Astrocyte of the cerebellum (primary cell): Measurements from ENCODE around the gene FAM193A.

Experiments
- DNase-seq: peaks from one replicate; pipeline ENCODE4 v3.0.0-alpha.2; 2011; ENCODE audit warnings: low read depth
- H3K4me3 ChIP-seq: 2 replicates; pipeline ENCODE4 v1.5.1; 2011; ENCODE audit warnings: mild to moderate bottlenecking, low read depth, low read length, moderate library complexity
- CTCF ChIP-seq: IDR thresholded peaks from 2 replicates; pipeline ENCODE4 v1.5.1; 2012; ENCODE audit warnings: low read length, low read depth, moderate library complexity, mild to moderate bottlenecking; ENCODE audit errors: missing control alignments
- in situ Hi-C: cut with HindIII; loops from 2 replicates; pipeline ENCODE4 v1.10.0; 2017; ENCODE audit warnings: low sequenced_read_pairs

The FAM193A gene

GRCh38 chr4:2729533-2729875 lies 193.1 kb downstream of the FAM193A start:
- no peak overlapping the region for H3K4me3 ChIP-seq
- in situ Hi-C loops, result no loop called here
- no peak for DNase-seq
- no peak for TF ChIP-seq CTCF

GRCh38 chr4:2731907-2732317 lies 195.5 kb downstream of the FAM193A start:
- in situ Hi-C loops, result no loop called here
- no peak overlapping the region for H3K4me3 ChIP-seq
- no peak for DNase-seq
- TF ChIP-seq CTCF, result no peak

GRCh38 chr4:2732526-2732925 lies 196.1 kb downstream of the FAM193A start:
- no peak for TF ChIP-seq CTCF
- no peak overlapping the region for H3K4me3 ChIP-seq
- no peak for DNase-seq
- in situ Hi-C loops, result no loop called here

- H3K4me3 ChIP-seq, result no peak overlapping the region
- DNase-seq, result no peak
- in situ Hi-C loops, result no loop called here
- TF ChIP-seq CTCF, result no peak
These were observed 196.8 kb downstream of the FAM193A start for GRCh38 chr4:2733001-2733843.

GRCh38 chr4:2733844-2734574 lies 197.6 kb downstream of the FAM193A start:
- H3K4me3 ChIP-seq, result no peak overlapping the region
- in situ Hi-C loops, result no loop called here
- TF ChIP-seq CTCF, result no peak
- DNase-seq, result no peak

GRCh38 chr4:2734612-2735011 lies 198.2 kb downstream of the FAM193A start:
- no peak overlapping the region for H3K4me3 ChIP-seq
- DNase-seq, result no peak
- TF ChIP-seq CTCF, result no peak
- in situ Hi-C loops, result no loop called here
